HL-60/S4 treated with phorbol 12-myristate 13-acetate at 8.2 ng/mL for 4 days and 3 days (cell line): ENCODE data around the gene TMOD1.
"Not testable (repeated sequence)": the region's sequence is repeated elsewhere in the genome, so short reads cannot be mapped to it uniquely, and the experiment has no call there.

Source experiments
- in situ Hi-C: fragments of 300-500 bp; cut with MboI; formaldehyde crosslinking; loops from 2 replicates; pipeline ENCODE4 v1.15.0; 2022; ENCODE audit warnings: low sequenced_read_pairs

Gene TMOD1

DNA sequence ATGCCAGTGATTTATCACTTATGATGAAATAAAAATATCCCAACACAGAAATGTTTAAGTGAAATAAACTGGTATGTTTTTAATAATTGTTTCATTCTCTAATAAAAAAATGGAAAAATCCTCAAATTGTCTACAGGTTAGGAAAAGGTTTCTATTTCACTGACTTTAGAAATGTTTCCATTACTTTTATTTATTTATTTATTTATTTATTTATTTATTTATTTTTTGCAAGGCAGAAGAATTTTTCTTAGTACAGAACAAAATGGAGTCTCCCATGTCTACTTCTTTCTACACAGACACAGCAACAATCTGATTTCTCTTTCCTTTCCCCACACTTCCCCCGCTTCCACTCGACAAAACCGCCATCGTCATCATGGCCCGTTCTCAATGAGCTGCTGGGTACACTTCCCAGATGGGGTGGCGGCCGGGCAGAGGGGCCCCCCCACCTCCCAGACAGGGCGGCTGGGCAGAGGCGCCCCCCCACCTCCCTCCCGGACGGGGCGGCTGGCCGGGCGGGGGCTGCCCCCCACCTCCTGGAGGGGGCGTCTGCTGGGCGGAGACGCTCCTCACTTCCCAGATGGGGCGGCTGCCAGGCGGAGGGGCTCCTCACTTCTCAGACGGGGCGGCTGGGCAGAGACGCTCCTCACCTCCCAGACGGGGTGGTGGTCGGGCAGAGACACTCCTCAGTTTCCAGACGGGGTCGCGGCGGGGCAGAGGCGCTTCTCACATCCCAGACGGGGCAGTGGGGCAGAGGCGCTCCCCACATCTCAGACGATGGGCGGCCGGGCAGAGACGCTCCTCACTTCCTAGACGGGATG, 3.7 kb upstream of the TMOD1 start:
- in situ Hi-C loops = not testable (repeated sequence)

DNA sequence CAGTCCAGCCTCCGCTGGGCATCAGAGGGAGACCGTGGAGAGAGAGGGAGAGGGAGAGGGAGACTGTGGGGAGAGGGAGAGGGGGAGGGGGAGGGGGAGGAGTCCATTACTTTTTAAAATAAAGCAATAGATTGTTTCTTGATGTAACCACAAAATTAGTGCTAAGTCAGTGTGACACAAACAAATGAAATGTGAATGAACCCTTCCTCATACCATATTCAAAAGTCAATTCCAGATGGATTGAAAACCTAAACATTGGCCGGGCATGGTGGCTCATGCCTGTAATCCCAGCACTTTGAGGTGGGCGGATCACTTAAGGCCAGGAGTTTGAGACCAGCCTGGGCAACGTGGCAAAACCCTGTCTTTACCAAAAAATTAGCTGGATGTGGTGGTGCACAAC, 2.6 kb upstream of the TMOD1 start:
- in situ Hi-C loops = not testable (repeated sequence)

DNA sequence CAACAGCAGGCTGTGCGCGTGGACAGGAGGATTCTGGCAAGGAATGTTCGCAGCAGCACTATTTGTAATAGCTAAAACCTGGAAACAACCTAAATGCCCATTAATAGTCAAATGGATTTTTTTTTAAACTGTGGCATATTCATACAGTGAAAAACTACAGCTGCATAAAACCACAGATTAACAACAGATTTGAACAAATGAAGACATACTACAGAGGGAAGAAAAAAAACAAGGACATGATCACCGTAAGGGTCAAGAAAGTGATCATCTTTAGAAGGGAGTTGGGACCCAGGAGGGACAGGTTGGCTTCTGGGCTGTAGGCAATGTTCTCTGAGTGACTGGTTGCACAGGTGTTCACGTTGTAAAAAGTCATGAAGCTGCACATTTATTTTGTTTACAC, 1.2 kb upstream of the TMOD1 start:
- in situ Hi-C loops = no loop called here

DNA sequence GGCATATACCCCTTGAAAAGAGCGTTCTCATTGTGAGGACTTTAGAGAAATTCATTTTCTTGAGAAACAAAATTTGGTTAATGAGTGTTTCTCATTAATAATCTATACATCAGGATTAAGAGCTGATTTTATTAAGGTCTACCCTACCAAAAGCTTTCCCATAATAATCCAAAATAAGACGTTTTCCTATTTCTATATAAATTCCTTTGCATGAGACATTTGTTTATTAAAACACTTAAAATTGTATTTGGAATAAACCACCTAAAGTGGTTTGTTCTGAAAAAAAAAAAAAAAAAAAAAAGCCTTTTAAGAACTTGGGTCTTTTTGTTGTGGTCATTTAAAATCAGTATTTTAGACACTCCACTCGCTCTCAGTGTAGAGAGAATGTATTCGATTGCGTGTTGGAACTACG, 695 bp upstream of the TMOD1 start:
- in situ Hi-C loops = no loop called here

DNA sequence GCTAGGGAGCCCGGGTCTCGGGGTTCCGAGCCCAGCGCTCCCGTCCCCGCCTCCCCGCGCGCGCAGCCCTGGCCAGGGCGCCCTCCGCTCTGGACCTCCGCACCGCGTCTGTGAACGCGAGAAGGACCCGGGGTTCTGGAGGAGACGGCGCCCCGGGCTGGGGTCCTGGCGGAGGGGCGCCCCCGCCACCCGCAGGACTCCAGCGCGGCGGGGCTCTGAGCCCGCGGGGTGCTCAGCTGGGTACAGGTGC, 431 bp downstream of the TMOD1 start:
- in situ Hi-C loops = no loop called here

DNA sequence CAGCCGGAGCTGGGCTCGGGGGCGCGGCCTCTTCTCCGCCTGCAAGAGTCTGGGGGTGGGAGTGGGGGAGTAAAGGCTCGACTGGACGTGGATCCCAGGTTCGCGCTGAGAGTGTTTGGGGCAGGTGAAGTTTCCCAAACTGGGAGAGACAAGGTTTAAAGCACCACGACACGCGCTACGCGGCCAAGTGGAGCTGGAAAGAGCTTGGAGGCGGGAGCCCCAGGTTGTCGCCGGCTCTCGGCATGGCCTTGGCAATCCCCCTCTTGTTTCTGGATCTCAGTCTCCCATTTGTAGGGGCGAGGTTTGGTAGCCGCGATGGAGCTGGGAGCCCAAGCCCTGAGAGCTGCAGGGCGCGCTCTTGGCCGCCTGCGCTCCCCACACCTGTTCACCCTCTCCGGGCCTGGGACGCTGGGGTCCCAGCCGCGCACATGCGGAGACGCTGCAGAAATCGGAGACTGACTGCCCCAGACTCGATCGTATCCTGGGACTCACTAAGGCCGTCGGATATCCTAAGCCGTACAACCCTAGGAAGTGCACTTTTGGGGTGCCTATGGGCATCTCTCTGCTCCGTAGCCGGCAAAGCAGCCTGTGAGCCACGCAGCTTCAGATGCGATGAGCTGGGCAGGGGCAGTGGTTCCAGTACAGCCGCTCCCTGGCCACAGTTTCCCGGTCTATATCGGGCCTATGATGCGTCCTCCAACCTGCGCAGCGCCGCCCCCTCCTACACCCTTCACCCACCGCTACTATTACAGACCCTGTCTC, 937 bp downstream of the TMOD1 start:
- in situ Hi-C loops = no loop called here

DNA sequence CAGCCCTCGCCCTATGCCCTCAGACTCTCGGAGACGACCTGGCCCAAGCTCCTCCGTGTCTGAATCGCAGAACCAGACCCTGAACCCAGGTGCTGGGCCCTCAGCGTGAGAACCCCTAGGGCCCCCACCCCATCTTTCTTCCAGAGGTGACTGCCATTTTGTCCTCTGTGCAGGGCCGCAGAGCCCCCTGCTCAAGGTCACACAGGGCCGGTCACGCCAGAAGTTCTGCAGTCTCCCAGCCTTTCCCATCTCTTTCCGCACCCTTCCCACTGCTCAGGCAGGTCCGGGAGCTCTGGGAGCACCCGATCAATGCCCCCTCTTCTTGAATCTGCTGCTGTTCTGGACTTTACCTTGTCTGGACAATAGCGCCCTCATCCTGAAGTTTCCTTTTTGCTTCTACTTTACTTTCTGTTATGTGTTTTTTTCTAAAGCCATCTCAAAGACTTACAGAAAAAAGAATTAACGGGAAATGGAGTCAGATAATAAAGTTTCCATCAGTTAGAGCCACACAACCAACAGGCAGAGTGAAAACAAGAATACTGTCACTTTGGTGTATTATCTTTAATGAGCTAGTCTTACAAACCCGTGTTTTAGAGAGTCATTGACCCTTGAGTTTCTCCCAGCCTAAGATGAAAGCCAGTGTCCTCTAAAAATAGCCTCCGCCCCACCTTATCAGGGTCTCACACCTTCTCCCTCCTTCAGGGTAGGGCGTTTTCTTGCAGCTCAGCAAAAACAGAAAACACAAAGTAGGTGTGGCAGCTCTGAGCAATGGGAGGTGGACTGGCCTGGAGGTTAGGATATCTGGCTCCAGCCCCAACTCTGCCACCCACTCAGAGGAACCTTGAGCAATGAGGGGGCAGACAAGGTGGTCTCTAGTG, 1.8 kb downstream of the TMOD1 start:
- in situ Hi-C loops = no loop called here

DNA sequence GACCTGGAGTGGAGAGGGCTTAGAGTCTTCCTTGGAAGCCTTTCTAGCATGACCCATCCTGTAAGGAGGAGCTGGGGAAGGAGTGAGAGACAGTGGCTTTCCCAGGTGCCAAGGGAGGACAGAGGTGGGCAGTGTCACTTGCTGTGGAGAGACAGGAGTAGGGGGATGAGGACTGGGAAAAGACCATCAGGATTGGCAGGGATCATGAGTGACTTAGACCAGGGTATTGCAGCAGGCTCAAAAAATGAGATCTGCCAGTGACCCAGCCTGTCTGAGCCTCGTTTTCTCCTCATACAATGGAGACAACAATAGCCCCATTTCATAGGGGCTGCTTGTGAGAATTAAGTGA, 2.4 kb downstream of the TMOD1 start:
- in situ Hi-C loops = no loop called here

DNA sequence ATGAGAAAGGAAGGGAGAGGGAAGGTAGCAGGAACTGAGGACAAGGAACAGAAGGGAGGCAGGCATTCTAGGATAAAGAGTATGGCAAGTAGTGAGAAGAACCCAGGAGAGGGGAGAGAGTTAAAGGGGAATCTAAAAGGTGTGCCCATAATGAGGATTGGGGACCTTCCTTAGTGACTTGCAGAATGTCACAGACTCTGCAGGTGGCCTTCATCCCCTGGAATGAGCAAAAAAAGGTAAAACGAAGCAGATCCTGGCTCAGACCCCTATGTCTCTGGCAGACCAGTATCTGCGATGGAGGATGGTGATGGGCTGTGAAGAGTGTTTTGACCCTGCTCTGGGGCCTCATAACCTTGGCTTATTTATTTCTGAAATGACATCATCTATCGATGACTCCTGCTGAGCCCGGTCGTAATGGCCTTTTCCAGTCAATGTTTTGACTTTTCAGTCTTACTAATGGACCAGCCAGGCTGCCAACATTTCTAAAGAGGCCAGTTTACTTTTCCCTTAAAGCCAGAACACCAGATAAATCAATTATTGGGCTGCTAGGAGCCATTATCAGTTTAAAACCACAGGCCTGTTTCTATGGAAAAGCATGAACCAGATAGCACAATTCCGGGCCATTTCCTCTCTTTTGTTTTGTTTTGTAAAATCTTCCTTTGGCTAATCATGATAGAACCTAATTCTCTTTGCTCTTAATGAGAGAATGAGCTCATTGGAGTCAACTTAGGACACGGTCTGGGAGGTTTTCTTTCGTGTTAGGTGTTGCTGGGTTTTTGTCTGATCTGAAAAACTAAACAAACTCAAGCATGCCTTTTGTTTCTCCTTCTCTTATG, 3.1 kb downstream of the TMOD1 start:
- in situ Hi-C loops = no loop called here

DNA sequence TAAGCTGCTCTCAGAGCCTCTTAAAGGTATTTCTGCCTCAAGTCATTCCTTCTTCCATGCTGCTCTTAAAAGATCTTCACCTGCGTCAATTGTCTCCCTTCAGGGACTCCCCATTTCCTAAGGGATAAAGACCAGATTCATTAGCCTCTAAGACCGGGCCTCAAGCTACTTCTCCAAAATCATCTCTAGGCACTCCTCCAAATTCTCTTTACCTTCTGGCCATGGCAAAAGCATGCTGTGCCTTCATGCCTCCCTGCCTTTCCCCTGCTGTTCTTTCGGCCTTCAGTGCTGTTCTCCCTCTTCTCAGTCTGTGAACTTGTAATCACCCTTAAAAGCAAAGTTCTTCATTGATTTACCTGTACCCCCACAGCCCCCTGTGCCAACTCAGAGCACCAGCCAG, 4.4 kb downstream of the TMOD1 start:
- in situ Hi-C loops = no loop called here

DNA sequence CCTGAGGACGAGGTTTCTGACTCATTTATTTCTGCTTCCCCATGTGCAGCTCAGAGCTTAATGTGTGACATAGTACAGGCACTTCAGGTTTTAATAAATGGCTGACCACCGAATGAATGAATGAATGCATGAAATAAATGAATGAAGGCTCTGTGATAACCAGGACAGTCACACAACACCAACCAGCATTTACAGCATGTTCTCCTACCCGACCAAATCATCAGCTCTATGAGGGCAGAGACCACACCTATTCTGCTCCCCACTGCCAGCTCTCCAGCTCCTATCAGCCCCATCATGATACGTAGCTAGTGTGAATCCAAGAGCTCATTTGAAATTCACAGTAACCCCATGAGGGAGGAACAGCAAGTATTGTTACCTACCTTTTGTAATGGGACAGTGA, 4.8 kb downstream of the TMOD1 start:
- in situ Hi-C loops = no loop called here

DNA sequence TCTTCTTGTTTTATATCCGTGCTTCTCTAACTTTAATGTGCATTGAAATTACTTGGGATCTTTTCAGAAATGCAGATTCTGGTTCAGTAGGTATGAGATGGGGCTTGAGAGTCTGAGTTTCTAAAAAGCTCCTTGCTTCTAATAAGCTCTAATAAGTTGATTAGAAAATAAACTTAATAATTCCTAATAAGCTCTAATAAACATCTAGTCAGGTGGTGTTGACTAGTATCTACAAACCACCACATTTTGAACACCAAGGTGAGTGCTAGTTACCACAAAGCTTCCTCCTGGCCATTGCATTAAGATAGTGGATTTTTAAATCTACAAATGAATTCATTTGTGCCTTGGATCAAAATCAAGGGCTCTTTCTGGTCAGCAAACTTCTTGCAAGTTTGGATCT, 5.3 kb downstream of the TMOD1 start:
- in situ Hi-C loops = no loop called here

DNA sequence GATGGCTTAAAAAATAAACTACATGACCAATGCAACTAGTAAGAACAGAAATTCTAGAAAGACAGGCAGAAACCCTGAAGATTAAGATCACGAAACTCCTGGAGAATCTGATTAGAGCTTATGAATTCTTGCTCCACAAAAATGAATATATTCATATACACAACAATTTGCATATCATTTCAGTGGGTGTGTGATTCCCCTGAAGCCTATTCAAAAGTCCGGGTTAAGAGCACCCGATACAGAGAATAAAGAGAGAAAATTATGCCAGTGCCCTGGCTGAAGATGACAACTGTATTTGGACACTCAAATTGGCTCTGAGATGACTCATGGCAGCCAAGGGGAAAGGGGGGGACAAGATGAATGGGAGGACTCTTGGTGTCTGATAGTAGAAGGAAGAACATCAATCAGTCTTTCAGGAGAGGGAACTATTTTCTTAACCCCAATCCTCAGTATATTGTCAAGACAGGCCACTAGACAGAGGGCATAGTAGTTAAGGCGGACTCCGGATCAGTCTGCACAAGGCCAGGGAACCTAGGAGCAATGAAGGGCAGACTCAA, 6.0 kb downstream of the TMOD1 start:
- in situ Hi-C loops = no loop called here

DNA sequence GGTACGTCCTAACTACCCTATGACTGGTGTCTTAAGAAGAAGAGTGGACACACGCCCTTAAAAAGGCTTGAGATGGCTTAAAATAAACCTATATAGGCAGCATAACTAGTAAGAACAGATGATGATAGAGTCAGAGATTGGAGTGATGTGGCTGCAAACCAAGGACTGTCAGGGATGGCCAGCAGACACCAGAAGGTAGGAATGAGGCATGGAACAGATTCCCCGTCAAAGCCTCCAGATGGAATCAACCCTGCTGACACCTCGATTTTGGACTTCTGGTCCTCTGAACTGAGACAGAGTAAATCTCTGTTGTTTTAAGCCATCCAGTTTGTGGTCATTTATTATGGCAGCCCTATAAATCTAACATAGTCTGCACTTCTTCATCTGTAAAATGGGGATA, 7.4 kb downstream of the TMOD1 start:
- in situ Hi-C loops = no loop called here

DNA sequence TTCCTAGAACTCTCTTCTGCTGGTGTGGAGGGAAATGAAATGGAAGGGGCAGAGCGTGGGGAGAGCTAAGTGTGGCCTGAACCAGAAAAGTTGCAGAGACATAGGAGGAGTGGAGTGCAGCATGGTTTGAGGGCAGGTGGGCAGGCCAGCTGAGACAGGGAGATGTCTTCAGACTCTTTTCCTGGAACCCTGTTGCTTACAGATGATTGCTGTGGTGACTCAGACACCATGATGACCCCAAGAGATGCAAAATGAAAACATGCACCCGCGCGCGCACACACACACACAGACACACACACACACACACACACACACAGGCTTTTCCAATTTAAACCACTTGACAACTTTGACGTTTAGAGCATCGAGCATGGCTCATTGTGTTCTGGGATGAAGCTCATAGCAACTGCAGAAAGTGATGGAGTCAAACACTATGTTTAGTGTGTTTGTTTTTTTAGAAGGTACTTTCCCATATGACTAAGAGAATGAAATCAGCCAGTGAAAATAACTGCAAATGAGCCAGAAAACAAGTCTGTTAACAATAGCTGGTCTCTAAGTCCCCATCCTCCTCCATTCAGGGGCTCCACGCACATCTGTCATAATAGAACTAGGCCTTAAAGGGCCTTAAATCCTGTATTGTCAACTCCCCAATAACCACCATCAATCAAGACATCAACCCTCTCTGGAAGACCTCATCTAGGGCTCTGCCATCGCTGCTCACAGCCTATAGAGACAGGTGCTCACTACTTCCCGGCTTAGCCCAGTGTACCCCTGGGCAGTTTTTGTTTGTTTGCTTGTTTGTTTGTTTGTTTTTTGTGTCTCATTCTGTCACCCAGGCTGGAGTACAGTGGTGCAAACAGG, 9.6 kb downstream of the TMOD1 start:
- in situ Hi-C loops = no loop called here

DNA sequence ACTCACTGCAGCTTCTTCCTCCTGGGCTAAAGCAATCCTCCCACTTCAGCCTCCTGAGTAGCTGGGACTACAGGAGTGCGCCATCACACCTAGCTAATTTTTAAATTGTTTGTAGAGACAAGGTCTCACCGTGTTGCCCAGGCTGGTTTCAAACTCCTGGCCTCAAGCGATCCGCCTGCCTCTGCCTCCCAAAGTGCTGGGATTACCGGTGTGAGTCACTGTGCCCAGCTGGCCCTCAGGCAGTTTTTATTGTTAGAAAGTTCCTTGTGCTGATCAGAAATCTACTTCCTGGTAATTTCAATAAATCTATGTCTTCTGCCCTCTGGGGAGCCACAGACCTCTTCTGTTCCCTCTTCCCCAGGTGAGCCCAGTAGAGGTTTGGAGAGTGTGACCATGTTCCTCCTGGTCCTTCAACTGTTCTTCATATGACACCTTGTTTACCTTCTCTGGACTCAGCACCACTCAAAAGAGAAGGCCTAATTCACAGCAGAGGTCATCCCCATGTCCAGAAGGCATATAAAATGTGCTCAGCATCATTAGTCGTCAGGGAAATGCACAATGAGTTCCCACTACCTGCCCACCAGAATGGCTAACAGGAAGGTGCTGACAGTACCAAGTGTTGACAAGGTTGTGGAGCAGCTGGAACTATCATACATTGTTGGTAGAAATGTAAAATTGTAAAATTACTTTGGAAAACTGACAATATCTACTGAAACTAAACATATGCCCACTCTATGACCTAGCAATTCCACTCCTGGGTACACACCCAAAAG, 10.4 kb downstream of the TMOD1 start:
- in situ Hi-C loops = no loop called here

DNA sequence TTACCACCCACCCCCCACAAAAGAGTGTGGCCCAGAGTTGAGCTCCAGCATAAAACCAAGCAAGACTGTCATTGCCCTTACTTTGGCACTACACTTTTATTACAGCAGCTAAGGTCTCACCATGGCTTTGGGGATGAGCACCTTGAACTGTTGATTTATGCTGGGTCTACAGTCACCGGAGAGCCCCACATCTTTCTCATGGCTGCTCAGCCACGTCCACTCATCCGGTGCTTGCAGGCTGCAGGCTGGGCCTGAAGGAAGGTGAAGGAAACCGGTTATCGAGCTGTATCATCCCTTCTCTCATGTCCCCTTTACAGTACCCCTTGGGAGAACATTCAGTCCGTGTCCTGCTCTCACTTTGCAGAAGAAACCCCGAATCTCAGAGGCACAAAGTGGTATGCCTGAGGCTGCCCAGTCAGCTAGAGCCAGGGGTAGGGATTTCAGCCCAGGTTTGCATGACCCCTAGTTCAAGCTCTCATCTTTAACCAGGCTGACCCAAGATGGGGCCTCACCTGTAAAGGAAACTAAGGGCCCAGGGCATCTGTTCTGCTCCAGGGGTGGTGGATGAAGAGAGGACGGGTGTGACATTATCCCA, 11.6 kb downstream of the TMOD1 start:
- in situ Hi-C loops = no loop called here

DNA sequence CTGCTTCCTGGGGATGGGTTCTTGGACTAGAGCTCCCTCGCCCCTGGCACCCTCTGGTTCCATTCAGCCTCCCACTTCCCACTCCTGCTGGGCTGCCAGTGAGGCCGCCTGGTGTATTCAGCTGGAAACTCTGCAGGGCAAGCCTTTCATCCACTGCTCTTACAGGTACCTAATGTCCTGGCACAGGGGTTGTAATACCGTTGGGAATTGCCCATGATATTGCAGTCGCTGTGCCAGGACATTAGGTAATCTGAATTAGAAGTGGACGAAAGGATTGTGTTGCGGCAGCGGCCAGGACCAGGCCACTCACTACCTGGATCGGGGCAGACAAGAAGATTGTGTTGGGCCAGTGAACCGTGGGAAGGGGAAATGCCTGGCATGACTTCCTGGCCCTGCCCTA, 13.1 kb downstream of the TMOD1 start:
- in situ Hi-C loops = no loop called here

DNA sequence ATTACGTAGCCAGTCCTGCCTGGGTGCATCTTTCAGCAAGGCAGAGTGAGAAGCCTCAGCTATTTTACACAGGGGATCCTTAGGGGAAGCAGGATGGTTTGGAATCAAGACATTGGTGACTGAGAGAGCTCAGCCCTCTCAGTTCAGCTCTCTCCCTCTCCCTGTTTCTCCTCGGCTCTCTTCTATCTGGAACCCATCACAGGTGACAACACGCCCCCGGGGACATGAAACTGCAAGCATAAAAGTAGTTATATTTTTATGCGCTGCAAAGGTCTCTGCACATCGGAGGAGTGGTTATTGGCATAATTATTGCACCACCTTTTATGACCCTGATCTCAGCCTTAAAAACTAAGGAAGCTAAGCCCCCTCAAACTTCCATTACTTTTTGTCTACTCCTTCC, 14.2 kb downstream of the TMOD1 start:
- in situ Hi-C loops = no loop called here
